ENCODE measurements around the gene CLDN8.

The CLDN8 gene

DNA sequence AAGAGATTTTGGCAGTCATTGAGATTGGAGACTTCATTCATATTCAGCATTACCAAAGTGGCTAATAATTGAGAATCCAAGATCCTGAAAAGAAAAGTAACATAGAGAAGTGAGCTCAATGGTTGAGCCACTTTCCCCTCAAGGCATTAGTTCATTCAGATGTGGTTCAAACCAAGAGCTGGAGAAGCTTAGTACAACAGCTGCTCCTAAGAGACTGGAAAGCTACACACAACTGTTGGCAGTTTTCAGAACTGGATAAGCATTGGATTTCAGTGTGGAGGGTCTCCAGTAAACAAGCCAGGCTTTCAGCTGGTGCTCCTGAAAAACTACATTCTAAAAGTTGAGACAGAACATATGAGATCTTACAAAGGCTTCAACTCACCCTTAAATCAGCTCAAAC, 29.2 kb upstream of the CLDN8 start:
- TF ChIP-seq, protein P1, sequence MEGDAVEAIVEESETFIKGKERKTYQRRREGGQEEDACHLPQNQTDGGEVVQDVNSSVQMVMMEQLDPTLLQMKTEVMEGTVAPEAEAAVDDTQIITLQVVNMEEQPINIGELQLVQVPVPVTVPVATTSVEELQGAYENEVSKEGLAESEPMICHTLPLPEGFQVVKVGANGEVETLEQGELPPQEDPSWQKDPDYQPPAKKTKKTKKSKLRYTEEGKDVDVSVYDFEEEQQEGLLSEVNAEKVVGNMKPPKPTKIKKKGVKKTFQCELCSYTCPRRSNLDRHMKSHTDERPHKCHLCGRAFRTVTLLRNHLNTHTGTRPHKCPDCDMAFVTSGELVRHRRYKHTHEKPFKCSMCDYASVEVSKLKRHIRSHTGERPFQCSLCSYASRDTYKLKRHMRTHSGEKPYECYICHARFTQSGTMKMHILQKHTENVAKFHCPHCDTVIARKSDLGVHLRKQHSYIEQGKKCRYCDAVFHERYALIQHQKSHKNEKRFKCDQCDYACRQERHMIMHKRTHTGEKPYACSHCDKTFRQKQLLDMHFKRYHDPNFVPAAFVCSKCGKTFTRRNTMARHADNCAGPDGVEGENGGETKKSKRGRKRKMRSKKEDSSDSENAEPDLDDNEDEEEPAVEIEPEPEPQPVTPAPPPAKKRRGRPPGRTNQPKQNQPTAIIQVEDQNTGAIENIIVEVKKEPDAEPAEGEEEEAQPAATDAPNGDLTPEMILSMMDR (IDR thresholded peaks at IDR 0.05; ENCODE audit: low read depth, low read length): no peak
- H3K4me3 ChIP-seq (ENCODE audit: low read depth, low read length): no peak overlapping the region

DNA sequence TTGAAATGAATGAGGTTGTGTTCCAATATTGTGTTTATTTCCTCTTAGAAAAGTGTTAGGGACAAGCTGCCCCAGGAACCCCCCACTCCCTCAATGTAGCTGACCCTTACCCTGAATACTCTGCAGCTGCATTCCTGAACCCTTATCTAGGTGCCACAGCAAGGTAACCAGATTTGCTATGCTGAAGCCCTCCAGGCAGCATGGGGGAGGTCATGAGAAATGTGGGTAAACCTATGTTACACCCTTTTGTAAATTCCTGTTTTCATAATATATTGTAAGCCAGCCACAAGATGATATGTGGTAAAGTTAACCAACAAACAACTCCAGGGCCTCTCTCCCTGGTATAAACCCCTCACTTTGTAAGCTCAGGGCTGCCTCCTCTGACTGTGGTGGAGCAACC, 27.8 kb upstream of the CLDN8 start:
- H3K4me3 ChIP-seq (ENCODE audit: low read depth, low read length): no peak overlapping the region
- TF ChIP-seq, protein P1 (IDR thresholded peaks at IDR 0.05; ENCODE audit: low read depth, low read length): no peak

DNA sequence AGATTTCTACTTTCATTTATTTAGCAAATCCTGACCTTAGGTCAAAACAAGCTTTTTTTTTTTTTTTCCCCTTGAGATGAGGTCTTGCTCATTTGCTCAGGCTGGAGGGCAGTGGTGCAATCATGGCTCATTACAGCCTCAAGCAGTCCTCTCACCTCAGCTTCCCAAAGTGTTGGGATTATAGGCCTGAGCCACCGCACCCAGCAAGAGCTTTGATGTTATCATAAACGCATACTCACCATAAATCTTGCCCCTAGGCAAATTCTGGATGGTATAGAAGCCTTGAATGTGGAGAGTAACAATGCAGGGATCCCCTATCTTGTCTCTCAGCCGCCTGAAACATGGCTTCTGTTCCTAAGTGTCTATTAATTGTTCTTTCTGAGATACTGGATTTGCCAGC, 24.8 kb upstream of the CLDN8 start:
- no peak overlapping the region for H3K4me3 ChIP-seq (ENCODE audit: low read depth, low read length)
- TF ChIP-seq, protein P1 (IDR thresholded peaks at IDR 0.05; ENCODE audit: low read depth, low read length): no peak

DNA sequence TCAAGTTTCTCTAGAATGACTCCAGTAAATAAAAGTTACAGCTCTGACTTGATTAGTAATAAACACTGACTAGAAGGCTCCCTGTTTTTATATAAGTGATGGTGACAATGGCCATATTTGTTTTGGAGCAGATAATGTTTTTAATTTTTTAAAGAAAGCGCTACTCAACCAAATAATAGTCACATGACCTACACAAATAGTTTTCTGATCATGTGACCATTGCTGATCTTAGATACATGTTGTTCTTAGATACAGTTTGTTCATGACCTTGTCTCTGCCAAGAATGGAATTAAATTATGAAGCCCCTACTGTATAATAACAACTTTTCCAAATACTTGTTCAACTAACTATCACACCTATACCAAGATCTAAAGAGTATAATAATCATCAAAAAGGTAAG, 22.3 kb upstream of the CLDN8 start:
- H3K4me3 ChIP-seq (ENCODE audit: low read depth, low read length): no peak overlapping the region
- TF ChIP-seq, protein P1 (IDR thresholded peaks at IDR 0.05; ENCODE audit: low read depth, low read length): no peak

DNA sequence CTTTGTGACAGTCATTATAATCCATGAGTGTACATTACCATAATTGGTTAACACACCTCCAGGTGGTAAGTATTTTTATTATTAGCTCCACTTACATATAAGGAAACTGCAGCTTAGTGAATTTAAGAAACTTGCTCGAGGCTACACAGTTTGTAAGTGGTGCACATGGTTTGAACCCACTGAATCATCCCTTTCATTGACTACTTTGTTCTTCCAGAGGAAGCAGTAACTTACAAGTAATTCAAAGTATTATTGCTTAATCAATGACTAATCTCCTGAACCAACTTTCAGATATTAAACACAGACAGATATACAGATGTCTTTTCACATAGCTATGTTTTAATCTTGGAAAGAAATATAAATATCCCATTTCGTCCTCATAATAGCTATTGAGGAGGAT, 18.7 kb upstream of the CLDN8 start:
- TF ChIP-seq, protein P1 (IDR thresholded peaks at IDR 0.05; ENCODE audit: low read depth, low read length): no peak
- no peak overlapping the region for H3K4me3 ChIP-seq (ENCODE audit: low read depth, low read length)

DNA sequence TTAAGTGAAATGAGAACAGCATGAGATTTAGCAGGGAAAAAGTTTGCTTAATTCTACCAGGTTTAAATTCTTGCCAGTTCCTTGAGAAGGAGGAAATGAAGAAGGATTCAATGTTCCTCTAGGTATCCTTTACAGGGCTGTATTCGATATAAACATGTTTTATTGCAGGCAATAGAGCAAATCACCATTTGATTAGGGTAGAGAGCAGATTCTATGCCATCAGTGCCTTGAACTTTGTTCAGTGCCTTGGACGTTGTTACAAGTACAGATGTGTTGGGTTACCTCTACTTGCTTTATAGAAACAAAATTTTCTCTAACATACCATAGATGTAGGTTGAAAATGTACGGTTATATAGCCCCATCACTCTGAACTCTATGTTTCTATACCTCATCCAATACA, 18.2 kb upstream of the CLDN8 start:
- TF ChIP-seq, protein P1 (IDR thresholded peaks at IDR 0.05; ENCODE audit: low read depth, low read length): no peak

DNA sequence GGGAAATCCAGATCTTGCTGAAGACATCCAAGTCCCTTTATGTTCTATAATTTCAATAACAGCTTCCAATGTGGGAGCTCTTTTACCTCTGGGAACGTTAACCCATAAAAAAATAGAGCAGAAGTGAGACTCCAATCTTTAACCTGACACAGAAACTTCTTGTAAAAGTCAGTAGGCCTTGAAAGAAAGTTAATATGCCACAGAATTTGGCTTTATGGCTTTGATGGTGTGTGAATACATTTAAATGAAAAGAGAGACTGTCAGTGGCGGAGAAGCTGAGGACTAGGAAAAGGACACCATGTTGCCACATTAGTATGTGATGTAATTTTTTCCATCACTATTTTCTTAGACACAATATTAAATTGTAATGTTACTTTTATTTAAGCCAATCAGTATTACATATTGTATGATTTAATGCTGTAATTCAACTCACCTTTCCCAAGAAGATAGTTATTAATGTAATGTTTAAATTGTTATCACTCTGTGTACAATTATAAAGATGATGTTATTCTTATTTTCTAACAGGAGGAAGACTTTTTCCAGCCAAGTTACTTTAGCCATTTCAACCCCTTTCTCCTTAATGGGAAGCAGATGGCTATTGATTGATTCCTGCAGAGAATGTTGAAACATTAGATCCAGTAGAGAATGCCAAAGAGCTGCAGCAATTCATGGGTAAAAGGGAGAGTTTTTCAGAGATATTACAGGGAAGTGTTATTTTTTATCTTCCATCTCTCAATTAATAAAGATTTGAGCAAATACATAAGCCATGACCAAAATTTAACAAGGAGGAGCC, 17.5 kb upstream of the CLDN8 start:
- no peak overlapping the region for H3K4me3 ChIP-seq (ENCODE audit: low read depth, low read length)
- TF ChIP-seq, protein P1 (IDR thresholded peaks at IDR 0.05; ENCODE audit: low read depth, low read length): no peak

More for the DNA sequence above, 18.2 kb upstream of the CLDN8 start:
- H3K4me3 ChIP-seq (ENCODE audit: low read depth, low read length): no peak overlapping the region
